ENCODE measurements around the gene NKAIN2. TPM values are rescaled to one million over a fixed set of nuclear protein-coding genes. Genes with fewer than 3 reads are reported as not detected.
"Not testable (repeated sequence)": the region's sequence is repeated elsewhere in the genome, so short reads cannot be mapped to it uniquely, and the experiment has no call there.

The NKAIN2 gene
- total RNA-seq, 1 experiment from 2014 or later, result not detected

DNA sequence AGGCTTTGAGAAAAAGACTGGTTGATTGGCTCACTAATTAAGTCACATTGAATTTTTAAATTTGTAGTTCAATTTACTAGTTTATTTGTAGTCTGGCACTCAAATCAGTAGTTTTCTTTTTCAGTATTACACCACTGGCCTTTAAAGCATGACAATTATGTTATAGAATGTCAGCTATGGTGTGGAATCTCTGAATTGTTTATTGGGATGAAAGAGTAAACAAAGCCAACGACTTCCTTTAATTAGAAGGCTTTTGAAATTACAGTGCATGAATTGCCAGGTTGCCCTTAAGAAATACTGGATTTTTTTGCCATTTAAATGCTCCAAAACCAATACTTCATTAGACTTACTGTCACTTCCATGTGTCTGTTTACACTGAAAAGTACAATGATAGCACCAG, 731.6 kb downstream of the NKAIN2 start:
- no peak overlapping the region for H3K4me3 ChIP-seq
- H3K36me3 ChIP-seq, result no peaks in the 10 kb centered on the region
- H3K27ac ChIP-seq, result no peak overlapping the region
- H3K9me3 ChIP-seq (replicated peaks), result no peaks in the 10 kb centered on the region
- H3K4me1 ChIP-seq (replicated peaks), result peaks cover 12% of the 10 kb centered on the region; the same call in 1 of the 2 replicates
- DNase-seq (ENCODE audit: low read depth in 1 of 2, low spot score in 2 of 2), result no peak
- H3K27me3 ChIP-seq (replicated peaks), result no peaks in the 10 kb centered on the region

DNA sequence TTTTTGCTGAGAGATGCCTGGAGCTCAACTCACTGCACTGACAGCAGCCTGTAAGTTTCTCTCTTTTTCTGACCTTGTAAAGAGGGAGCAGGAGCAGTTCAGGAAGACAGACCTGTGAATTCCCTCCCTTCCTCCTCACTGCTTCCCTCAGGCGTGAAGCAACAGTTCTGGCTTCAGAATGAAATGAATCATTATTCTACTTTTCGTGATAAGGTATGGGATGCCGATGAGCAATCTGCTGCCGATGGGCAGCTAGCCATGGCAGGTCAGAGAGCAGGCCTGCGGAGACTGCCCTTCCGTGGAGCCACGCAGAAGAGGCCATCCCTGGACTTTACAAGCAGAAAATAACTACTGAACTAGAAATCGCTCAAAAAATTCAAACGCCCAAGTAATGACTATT, 732.1 kb downstream of the NKAIN2 start:
- Histone ChIP-seq H3K27me3 (replicated peaks) (no peaks in the 10 kb centered on the region), H3K27ac (no peak overlapping the region), H3K4me1 (replicated peaks) (peaks cover 12% of the 10 kb centered on the region; the same call in 1 of the 2 replicates), H3K4me3 (no peak overlapping the region), H3K36me3 (no peaks in the 10 kb centered on the region), H3K9me3 (replicated peaks) (no peaks in the 10 kb centered on the region)
- DNase-seq (ENCODE audit: low read depth in 1 of 2, low spot score in 2 of 2), result no peak

DNA sequence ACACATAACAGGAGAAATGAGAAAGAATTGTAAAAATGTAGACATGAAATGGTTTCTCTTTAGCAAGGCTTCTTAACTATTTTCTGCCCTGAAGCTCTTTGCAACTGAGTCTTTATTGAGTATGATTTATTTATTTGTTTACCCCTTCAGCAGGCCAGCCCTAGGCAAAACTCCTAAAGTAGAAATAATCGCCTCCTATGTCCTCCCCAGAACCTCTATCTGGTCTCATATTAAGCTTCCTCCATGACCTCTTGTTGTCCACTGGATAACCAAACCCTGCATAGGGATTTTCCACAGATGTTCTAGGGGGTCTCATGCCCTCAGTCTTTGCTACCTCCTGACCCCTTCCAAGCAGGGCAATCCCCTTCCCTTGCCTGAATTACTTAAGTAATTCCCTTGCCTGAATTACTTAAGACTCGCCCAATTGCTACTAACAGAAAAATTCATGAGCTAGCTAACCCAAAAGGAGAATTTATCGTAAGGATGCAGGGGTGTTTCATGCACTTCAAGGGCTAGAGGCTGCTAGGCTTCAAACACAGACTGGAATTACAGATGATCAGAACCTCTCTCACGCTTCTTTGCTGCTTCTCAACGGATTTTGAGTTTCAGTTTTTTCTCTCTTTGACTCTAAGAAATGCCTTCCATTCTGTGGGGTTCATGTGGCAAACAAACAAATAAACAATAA, 732.6 kb downstream of the NKAIN2 start:
- Histone ChIP-seq H3K4me3 (no peak overlapping the region), H3K9me3 (replicated peaks) (no peaks in the 10 kb centered on the region), H3K27me3 (replicated peaks) (no peaks in the 10 kb centered on the region), H3K36me3 (no peaks in the 10 kb centered on the region), H3K27ac (no peak overlapping the region), H3K4me1 (replicated peaks) (peaks cover 12% of the 10 kb centered on the region; the same call in 1 of the 2 replicates)
- no peak for DNase-seq (ENCODE audit: low read depth in 1 of 2, low spot score in 2 of 2)

DNA sequence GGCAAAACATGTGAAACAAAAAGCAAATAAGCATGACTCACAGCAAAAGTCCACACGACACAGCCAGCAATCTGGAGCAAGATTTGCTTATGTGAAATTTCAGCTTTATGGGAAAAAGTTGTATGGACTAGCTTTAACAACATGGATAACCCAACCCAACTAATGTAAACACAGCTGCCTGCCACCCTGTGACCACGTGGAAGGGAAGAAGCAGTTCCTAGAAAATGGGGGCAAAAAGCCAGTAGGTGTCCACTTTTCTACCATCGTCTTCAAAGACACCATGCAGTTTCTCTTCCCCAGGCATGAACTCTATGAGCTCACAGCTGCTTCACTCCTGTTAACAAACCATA, 733.2 kb downstream of the NKAIN2 start:
- Histone ChIP-seq H3K4me3 (no peak overlapping the region), H3K9me3 (replicated peaks) (no peaks in the 10 kb centered on the region)
- peak in 1 of 2 experiments; percentile 32 for DNase-seq (ENCODE audit: low read depth in 1 of 2, low spot score in 2 of 2)

GRCh38 chr6:124539096-124539495, 735.4 kb downstream of the NKAIN2 start:
- H3K36me3 ChIP-seq, result no peaks in the 10 kb centered on the region
- DNase-seq (ENCODE audit: low read depth in 1 of 2, low spot score in 2 of 2), result no peak
- H3K27me3 ChIP-seq (replicated peaks), result 0 out of 2 replicates have a peak, but pooled peaks cover 7% of the 10 kb centered on the region
- no peak overlapping the region for H3K4me3 ChIP-seq
- H3K9me3 ChIP-seq (replicated peaks), result no peaks in the 10 kb centered on the region
- H3K4me1 ChIP-seq (replicated peaks), result peaks cover 12% of the 10 kb centered on the region; the same call in 1 of the 2 replicates
- no peak overlapping the region for H3K27ac ChIP-seq

More for the DNA sequence above, 733.2 kb downstream of the NKAIN2 start:
- no peak overlapping the region for H3K27ac ChIP-seq
- H3K27me3 ChIP-seq (replicated peaks), result no peaks in the 10 kb centered on the region
- H3K4me1 ChIP-seq (replicated peaks), result peaks cover 12% of the 10 kb centered on the region; the same call in 1 of the 2 replicates
- H3K36me3 ChIP-seq, result no peaks in the 10 kb centered on the region

DNA sequence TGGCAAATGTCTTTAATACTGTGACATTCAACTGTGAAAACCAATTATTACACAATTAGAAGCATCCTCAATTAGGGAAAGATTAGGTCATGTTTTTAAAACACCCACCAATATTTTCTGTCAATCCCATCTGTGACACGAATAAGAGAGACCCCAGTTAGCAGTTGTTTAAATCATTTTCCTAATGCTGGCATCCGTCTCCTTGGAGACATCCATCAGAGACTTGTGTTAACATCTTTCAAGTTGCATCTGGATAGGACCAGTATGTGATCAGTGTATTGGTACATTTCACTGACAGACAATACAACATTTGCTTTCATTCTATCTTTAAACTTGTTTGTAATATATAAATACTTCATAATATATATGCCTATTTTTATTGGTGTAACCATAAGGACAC, 737.9 kb downstream of the NKAIN2 start:
- Histone ChIP-seq H3K27ac (no peak overlapping the region), H3K27me3 (replicated peaks) (0 out of 2 replicates have a peak, but pooled peaks cover 7% of the 10 kb centered on the region)

GRCh38 chr6:124546601-124547000, 742.9 kb downstream of the NKAIN2 start:
- DNase-seq (ENCODE audit: low read depth in 1 of 2, low spot score in 2 of 2), result no peak
- H3K36me3 ChIP-seq, result no peaks in the 10 kb centered on the region
- H3K27me3 ChIP-seq (replicated peaks), result peaks cover 7% of the 10 kb centered on the region; the same call in 1 of the 2 replicates
- H3K9me3 ChIP-seq (replicated peaks), result no peaks in the 10 kb centered on the region
- no peak overlapping the region for H3K27ac ChIP-seq
- H3K4me1 ChIP-seq (replicated peaks), result no peaks in the 10 kb centered on the region
- H3K4me3 ChIP-seq, result no peak overlapping the region

More for the DNA sequence above, 737.9 kb downstream of the NKAIN2 start:
- Histone ChIP-seq H3K4me3 (no peak overlapping the region), H3K9me3 (replicated peaks) (no peaks in the 10 kb centered on the region), H3K4me1 (replicated peaks) (peaks cover 6% of the 10 kb centered on the region; the same call in 1 of the 2 replicates), H3K36me3 (no peaks in the 10 kb centered on the region)
- no peak for DNase-seq (ENCODE audit: low read depth in 1 of 2, low spot score in 2 of 2)

DNA sequence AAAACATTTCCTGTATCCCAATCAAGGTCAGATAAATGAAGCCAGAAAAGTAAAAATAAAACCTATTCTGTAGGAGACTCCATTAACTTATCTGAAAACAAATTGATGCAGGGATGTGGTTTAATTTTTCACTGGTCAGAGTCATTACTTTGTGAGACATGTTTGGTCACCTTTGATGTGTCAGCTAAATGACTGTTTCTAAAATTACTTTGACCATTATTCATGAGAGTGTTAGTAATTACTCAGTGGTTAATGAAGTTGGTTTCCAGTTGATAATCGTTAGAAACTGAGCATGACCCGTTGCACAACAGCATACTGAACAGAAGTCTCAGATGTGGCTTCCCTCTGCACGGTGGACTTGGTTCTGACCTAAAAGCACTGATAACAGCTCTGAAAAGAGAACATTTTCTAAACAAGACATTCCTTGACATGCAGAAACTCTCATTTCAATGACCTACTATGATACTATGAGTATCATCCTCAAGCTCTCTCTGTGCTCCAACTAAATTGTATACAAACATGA, 748.1 kb downstream of the NKAIN2 start:
- Histone ChIP-seq H3K9me3 (replicated peaks) (no peaks in the 10 kb centered on the region), H3K4me1 (replicated peaks) (no peaks in the 10 kb centered on the region), H3K27me3 (replicated peaks) (no peaks in the 10 kb centered on the region; the same call in 1 of the 2 replicates), H3K27ac (no peak overlapping the region), H3K4me3 (no peak overlapping the region), H3K36me3 (no peaks in the 10 kb centered on the region)
- DNase-seq (ENCODE audit: low read depth in 1 of 2, low spot score in 2 of 2), result no peak

DNA sequence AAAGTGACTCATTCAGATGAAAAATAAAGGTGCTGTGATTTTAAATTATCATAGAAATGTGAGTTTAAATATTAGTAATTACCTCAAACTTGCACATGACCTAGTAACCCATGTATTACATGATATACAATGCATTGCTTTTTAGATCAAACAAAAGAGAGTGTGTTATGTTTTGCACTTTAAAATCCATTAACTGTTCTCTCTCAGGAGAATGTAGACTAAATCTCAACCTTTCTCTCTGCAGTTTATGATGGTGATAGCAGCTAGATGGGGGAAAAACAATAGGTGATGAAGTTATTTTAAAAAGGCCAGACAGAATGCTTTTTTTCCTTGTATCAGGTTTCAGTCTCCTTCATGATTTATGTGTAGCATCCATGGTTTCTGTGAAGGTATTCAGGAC, 754.2 kb downstream of the NKAIN2 start:
- Histone ChIP-seq H3K27me3 (replicated peaks) (0 out of 2 replicates have a peak, but pooled peaks cover 2% of the 10 kb centered on the region), H3K4me3 (no peak overlapping the region)
- no peak for DNase-seq (ENCODE audit: low read depth in 1 of 2, low spot score in 2 of 2)

DNA sequence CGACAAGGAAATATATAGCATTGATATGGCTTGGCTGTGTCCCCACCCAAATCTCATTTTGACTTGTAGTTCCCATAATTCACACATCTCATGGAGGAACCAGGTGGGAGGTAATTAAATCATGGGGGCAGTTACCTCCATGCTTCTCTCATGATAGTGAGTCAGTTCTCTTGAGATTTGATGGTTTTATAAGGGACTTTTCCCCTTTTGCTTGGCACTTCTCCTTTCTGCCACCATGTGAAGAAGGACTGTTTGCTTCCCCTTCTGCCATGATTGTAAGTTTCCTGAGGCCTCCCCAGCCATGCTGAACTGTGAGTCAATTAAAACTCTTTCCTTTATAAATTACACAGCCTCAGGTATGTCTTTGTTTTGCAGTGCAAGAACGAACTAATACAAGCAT, 756.4 kb downstream of the NKAIN2 start:
- H3K4me1 ChIP-seq (replicated peaks); H3K27ac ChIP-seq; H3K4me3 ChIP-seq; DNase-seq (ENCODE audit: low read depth in 1 of 2, low spot score in 2 of 2); H3K27me3 ChIP-seq (replicated peaks); H3K36me3 ChIP-seq; H3K9me3 ChIP-seq (replicated peaks): not testable (repeated sequence)

More for the DNA sequence above, 754.2 kb downstream of the NKAIN2 start:
- H3K36me3 ChIP-seq, result no peaks in the 10 kb centered on the region
- H3K27ac ChIP-seq, result no peak overlapping the region
- no peaks in the 10 kb centered on the region for H3K4me1 ChIP-seq (replicated peaks)
- no peaks in the 10 kb centered on the region for H3K9me3 ChIP-seq (replicated peaks)

GRCh38 chr6:124560873-124561567, 757.4 kb downstream of the NKAIN2 start:
- H3K27me3 ChIP-seq (replicated peaks), result 0 out of 2 replicates have a peak, but pooled peaks cover 2% of the 10 kb centered on the region
- no peaks in the 10 kb centered on the region for H3K9me3 ChIP-seq (replicated peaks)
- no peak overlapping the region for H3K4me3 ChIP-seq
- H3K4me1 ChIP-seq (replicated peaks), result no peaks in the 10 kb centered on the region
- H3K36me3 ChIP-seq, result no peaks in the 10 kb centered on the region
- DNase-seq (ENCODE audit: low read depth in 1 of 2, low spot score in 2 of 2), result no peak
- no peak overlapping the region for H3K27ac ChIP-seq

DNA sequence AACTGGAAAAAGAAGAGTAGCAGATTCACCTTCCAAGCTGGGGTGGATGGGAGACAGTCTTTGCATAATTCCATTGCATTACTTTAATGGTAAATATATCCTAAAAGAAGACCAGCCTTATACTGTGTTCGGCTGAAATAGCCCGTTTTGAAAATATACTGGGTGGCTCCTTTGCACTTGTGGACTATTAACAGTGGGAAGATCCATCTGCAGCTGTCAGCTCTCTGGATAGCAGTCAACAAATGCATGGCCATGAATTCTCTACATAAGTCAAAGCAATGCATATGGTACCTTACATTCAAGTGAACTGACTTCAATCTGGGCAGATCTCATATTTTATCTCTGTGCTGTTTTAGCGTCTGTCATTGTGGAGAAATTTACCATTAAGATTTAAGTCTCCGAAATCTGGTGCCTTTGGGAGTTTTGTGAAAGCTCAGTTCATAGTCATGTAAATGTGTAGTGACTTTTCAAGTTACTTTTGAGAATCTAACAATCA, 758.0 kb downstream of the NKAIN2 start:
- no peak for DNase-seq (ENCODE audit: low read depth in 1 of 2, low spot score in 2 of 2)
- Histone ChIP-seq H3K9me3 (replicated peaks) (no peaks in the 10 kb centered on the region), H3K27me3 (replicated peaks) (0 out of 2 replicates have a peak, but pooled peaks cover 2% of the 10 kb centered on the region), H3K27ac (no peak overlapping the region), H3K36me3 (no peaks in the 10 kb centered on the region), H3K4me3 (no peak overlapping the region), H3K4me1 (replicated peaks) (no peaks in the 10 kb centered on the region)

GRCh38 chr6:124564125-124564524, 760.5 kb downstream of the NKAIN2 start:
- H3K4me1 ChIP-seq (replicated peaks); H3K4me3 ChIP-seq; H3K27ac ChIP-seq; H3K9me3 ChIP-seq (replicated peaks); H3K36me3 ChIP-seq; DNase-seq (ENCODE audit: low read depth in 1 of 2, low spot score in 2 of 2); H3K27me3 ChIP-seq (replicated peaks): not testable (repeated sequence)

DNA sequence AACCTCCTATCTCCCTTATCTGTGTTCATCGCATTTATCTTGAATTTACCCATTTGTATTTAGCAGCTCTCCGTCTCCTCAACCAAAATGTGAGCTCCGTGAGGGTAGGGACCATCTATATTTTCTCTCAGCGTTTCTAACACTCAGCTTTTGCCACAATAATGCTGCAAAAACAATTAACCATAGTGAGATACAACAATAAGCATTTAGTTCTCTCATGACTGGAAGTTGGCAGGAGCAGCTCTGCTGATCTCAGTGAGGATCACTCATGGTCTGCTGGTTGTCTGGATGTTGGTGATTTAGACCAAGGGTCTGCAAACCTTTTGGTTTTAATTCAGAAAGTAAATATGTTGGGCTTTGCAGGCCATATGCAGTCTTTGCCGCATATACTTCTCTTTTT, 763.7 kb downstream of the NKAIN2 start:
- no peak for DNase-seq (ENCODE audit: low read depth in 1 of 2, low spot score in 2 of 2)
- H3K27ac ChIP-seq, result no peak overlapping the region
- H3K9me3 ChIP-seq (replicated peaks), result no peaks in the 10 kb centered on the region
- no peaks in the 10 kb centered on the region for H3K4me1 ChIP-seq (replicated peaks)
- no peak overlapping the region for H3K4me3 ChIP-seq
- H3K27me3 ChIP-seq (replicated peaks), result no peaks in the 10 kb centered on the region
- no peaks in the 10 kb centered on the region for H3K36me3 ChIP-seq
